ENCODE data around the gene CAMK1D. TPM values are rescaled to one million over a fixed set of nuclear protein-coding genes. Genes with fewer than 3 reads are reported as not detected.

The CAMK1D gene
- total and polyA plus RNA-seq, 2 of the 8 experiments (the other 6 are each of a cell fraction or from before 2014, with no cell fraction given): 3.5 to 10.6 TPM

GRCh38 chr10:12510984-12511383 is 161.6 kb downstream of the CAMK1D start (continued):
- no peak for TF ChIP-seq E2F6 (IDR thresholded peaks at IDR 0.05)
- no peak for TF ChIP-seq PHF8 (conservative IDR thresholded peaks at IDR 0.05; ENCODE audit: low read depth, low read length)

Data from H1 (cell line).